Activated effector memory CD4-positive, alpha-beta T cell treated with Interleukin-2 at 50 U/mL for 16 hours (primary cell): ENCODE data around the gene AURKA.
"Not testable (repeated sequence)": the region's sequence is repeated elsewhere in the genome, so short reads cannot be mapped to it uniquely, and the experiment has no call there.

ENCODE experiments used
- DNase-seq: peaks from one replicate; pipeline ENCODE4 v3.0.0-alpha.2; 2020

AURKA gene

DNA sequence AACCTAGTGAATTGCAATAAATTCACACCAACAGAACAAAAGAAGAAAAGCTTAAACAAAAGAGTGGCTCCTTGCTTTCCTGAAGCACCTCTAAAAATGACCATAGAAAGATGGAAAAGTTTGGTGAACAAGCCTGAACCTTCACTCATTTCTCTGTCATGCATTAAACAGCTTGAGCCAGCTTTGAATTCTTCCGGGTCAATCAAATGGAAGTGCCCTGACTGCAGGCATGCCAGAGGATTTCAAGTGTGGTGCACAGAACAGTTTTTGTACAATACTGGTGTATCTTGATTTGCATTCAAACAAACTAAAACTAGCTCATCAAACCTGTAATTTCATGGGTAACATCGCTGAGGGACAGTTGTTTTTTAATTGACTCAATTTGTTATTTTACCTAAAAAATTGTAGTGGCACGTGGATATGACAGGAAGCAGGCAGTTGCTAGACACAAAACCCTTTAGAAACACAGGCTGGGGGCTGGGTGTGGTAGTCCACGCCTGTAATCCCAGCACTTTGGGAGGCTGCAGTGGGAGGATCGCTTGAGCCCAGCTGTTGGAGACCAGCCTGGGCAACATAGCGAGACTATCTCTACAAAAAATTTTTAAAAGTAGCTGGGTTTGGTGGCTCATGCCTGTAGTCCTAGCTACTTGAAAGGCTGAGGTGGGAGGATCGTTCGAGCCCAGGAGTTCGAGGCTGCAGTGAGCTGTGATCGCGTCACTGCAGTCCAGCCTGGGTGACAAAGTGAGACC, 29.1 kb upstream of the AURKA start:
- no peak for DNase-seq

DNA sequence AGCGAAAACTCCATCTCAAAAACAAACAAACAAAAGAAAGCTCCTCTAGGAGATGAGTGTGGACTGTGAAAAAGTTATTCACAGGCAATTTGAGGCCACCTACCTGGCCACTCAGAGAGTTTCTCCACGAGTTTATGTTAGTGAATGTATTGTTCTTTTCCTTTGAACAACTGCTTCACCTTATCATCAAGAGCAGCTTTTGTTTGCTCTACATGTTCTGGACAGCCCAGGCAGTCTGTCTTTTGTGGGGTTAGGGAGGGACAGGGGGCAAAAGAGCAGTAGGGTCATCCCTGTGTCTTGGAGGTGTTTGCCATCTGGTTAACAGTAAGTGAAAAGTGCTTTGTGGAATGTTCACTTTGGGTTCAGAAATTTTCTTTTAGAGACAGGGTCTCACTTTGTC, 28.0 kb upstream of the AURKA start:
- DNase-seq, result no peak

DNA sequence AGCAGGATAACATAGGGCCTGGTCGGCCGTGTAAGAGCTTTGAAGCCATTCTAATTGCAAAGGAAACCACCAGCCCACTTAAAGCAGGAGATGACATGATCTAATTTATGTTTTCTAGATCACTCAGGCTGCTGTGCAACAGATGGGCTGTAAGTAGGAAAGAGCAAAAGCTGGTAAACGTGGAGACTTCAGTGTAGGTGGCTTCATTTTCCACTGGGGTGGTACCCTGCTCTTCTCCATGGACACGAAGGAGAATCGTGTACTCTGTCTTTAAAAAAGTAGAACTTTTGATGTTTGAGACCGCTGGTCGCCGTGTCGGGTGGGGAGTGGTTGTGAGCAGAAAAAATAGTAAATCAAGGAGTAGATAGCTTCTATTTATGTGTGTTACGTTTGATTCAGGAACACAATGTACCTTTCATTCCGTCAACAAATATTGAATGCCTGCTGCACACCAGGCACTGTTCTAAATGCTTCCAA, 26.4 kb upstream of the AURKA start:
- DNase-seq, result no peak

DNA sequence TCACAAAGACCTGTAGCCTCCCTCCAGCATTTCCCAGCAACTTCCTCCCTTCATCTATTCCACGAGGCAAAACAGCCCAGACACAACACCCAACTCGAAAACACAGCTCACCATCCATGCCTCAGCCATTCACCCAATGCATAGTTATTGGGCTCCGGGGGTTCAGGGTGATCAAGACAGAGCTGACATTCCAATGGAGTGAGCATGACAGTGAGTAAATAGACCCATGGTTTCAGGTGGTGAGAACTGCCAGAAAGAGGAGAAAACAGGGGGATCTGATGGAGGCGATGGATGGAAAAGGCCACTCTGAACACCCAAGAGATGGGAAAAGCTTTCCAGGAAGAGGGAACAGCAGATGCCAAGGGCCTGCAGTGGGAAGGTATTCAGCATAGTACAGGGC, 25.9 kb upstream of the AURKA start:
- DNase-seq, result no peak

DNA sequence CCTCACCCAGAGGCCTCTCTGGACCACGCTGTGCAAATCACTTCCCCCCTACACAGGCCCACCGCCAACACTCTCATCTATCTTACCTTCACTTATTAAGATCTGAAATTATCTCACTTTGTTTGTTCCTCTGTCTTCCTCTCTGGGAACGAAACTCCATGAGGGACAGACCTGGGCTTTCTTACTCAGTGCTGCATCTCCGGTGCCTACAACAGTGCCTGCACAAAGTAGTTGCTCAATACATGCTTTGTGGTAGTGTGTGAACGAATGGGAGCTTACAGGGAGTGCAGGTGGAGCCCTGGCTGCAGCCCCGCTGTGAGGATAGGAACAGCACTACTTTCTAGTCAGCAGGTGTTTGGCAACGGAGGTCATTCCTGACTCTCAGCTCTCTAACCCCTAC, 25.4 kb upstream of the AURKA start:
- DNase-seq, result no peak

DNA sequence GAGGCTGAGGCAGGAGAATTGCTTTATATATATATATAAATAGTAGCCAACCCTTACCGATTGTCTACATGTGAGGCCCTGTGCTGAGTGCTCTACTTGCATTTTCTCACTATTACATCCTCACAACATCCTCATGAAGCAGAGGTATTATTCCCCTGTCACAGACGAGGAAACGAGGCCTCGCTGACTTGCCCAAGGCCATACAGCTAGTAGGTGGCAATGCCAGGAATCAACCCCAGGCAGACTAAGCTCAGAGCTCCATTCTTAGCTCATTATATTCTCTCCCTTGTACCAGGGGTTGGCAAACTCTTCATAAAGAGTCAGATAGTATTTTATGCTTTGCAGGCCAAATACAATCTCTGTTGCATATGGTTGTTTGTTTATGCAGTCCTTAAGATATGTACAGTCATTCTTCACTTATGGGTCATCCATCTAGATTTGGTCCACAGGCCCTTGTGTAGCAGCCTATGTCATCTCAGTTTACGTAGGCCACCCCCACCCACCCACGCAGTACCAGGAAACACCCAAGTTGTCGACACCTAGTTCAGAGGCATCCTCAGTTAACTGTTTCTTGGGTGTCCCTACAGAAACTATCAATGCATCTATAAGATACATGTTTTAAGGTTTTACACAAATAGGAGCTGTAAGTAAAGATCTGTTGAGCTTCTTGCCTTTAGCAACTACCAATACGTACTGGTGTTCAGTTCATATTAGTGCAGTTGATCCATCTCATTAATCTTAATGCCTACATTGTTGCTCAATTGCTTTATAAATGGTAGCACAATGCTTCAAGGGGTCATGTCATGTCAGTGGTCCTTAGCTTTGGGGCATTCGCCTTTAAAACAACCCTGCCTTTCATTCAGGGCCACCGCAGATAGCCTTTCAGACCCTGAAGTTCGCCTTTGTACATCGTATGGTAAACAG, 23.1 kb upstream of the AURKA start:
- no peak for DNase-seq

DNA sequence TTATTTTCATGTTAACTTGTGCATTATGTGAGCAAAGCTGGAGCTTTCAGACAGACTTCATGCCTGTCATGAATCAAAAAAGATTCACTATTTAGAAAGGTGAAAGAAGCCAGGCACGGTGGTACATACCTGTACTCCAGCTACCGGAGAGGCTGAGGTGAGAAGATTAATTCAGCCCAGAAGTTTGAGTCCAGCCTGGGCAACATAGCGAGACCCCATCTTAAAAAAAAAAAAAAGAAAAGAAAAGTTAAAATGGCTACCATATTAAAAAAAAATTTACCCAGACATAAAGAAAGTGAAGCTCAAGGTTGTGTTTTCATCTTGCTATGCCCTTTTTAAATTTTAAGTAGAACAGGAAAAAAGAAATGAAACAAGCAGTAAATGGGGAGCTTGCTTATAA, 20.9 kb upstream of the AURKA start:
- no peak for DNase-seq

DNA sequence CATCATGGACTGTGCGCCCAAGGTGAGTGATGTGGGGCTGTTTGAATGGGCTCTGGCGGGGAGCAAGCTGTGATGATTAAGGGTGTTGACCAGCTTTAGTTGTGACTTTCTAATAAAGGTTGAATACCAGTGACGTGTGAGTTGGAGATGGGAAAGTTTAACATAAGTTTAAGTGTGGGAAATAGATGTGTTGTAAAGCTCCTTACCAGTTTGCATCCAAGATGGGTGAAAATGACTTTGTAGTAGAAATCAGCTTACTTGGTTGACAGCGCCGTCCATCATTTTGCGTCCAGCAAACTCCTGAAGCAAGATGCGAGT, 20.4 kb upstream of the AURKA start:
- no peak for DNase-seq

DNA sequence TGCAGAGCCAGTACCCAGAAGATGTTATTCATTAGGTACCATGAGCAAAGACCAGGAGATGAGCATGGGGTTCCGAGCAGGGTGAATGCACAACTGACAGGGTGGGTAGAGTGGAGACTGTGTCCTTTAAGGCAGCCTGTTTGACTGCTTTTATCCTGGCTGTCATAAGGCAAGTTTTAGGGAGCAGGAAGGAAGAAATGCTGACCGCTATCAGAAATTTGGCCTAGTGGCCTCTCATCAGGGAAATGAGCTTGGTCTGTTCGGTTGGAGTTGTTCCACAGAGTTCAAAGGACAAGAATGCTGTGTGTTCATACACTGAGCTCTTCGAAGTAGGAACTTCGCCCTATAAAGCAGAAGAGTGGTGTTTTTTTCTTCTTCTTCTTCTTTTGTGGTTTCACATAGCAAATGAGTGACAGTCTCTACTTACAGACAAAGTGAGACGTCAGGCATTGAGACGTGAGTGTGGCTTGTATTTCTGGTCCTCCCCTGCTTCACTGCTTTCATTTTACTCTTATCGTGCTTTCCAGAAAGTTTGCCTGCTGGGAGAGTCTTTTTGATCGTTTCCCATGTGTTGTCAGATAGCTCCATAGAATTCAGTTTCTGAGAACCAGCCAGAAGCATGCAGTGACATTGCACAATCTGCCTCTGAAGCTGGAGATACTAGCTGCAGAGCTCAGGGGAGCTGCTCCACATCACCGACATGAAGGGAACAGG, 19.9 kb upstream of the AURKA start, which contains the start of gene CASS4:
TSS of gene CASS4 (plus strand) at position 502 of the 714 bp plus-strand sequence. CDS start at position 701, 199 bp downstream.
- no peak for DNase-seq

DNA sequence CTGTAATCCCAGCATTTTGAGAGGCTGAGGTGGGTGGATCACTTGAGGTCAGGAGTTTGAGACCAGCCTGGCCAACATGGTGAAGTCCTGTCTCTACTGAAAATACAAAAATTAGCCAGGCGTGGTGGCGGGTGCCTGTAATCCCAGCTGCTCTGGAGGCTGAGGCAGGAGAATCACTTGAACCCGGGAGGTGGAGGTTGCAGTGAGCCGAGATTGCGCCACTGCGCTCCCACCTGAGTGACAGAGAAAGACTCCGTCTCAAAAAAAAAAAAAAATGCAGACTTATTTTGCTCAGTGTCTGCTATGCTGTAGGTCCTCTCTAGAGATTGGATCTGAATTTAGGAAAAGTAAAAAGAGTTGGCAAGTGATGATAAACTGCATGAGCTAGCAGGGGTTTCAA, 19.3 kb upstream of the AURKA start:
- not testable (repeated sequence) for DNase-seq

DNA sequence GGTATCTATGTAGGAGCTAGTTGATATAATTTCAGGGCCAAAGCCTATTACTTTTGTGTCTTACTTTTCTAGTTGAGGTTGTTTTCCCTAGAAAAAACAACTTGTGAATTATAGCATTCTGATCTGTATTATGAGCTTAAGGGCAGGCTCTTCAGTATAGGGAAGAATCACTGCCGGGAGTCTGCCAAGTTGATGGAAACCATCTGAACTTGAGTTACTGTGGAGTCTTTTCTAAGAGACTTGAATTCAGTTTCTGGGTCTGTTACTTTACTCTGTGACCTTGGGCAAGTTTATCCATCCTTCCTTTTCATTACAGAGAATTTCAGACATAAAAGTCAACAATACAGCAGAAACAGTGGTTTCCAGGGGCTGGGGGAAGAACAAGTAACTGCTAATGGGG, 17.9 kb upstream of the AURKA start:
- no peak for DNase-seq

DNA sequence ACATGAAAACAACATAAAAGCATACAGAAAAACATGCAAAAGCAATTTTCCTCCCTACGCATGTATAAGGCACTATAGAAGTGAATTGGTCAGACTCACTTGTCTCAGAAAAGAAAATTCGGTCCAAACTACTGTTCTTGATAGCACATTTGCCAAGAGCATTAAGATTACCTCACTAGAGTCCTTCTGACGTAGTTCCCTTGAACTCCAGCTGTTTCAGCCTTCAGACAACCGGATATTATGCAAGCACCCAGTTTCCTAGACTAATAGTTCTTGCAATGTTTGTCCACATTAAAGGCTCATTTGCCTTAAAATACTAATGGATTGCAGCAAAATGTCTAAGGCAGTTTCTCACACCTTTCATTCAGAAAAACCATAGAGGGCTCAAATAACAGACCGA, 17.5 kb upstream of the AURKA start:
- no peak for DNase-seq

DNA sequence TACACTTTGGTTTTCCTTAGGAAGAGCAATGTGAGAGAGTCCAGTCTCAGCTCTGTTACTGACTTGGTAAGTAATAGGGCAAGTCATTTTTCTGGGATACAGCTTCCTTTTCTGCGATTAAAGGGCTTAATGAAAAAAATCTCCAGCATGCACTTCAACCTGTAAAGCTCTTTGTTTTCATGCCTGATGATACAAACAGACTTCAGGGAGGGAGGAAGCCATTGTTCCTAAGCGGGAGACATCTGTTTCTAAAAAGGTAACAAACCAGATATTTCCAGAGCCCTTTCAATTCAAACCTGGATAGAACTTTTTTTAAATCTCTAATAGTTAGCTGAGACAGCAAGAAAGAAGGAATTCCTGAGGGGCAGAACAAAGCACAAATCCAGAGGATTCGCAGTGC, 14.9 kb upstream of the AURKA start:
- no peak for DNase-seq

DNA sequence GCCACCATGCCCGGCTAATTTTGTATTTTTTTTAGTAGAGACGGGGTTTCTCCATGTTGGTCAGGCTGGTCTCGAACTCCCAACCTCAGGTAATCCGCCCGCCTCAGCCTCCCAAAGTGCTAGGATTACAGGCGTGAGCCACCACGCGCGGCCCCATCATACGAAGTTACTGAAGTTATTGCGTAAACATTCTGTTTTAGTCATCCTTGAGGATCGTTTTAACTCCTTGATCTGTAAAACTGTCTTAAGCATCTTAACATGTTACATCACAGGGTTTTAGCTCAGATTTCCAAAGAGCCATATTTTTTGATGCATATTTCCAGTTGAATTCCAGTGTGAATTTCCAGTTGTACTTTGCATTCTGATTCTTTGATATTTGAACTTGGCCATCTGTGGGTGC, 13.3 kb upstream of the AURKA start:
- not testable (repeated sequence) for DNase-seq

DNA sequence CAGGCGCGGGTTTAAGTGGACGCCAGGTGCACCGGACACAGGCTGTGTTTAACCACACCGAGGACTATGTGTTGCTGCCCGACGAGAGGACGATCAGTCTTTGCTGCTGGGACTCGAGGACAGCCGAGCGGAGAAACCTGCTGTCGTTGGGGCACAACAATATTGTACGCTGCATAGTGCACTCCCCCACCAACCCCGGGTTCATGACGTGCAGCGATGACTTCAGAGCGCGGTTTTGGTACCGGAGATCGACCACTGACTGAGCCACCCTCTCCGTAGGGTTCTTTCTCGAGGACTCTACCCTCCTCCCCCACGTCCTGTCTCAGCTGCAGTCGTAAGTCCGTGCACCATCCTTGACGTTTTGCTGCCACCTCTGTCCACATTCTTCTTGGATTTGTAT, 11.4 kb upstream of the AURKA start:
- DNase-seq, result no peak

DNA sequence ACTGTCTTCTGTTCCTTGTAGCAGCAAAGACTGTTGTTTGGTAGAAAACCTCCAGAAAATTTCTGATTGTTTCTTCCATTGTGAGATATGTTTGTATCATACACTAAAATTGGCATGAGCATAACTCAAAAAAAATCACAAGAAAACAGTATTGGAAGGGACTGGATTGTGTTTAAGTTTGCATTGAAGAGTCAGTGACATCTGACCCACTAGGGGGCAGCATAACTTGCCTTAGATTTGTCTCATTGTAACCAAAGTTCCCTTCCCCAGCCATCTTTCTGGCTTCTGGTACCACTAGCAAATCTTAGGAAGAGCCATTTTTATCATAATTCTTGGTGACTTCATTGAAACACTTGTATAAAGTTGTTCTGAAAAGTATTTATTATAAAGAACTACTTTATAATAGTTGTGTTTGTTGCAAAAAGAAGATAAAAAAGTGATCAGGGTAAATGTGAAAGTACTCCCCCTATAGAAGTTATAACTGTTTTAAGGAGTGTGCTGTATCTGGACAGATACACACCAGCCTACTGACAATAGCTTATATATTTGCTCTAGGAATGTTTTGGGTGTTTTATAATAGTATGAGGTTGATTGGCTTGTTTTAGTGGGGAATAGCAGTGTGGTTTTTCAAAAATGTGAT, 8.1 kb upstream of the AURKA start:
- DNase-seq, result no peak

DNA sequence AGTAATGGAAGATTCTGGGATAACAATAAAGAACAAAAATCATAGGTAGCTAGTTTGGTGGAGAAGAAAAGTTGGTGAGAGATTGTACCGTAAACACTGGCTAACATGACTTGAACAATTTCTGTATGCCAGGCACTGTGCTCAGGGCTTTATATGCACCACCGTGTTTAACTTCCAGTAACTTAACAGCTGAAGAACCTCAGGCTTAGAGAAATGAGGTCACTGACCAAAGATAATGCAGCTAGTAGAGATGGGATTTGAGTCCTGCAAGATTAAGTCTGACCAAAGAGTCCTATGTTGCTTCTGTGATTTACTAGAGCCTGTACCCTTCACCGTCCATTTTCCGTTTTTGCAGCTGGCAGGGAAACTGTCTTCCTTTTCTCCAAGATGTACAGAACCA, 3.2 kb upstream of the AURKA start:
- DNase-seq, result no peak

DNA sequence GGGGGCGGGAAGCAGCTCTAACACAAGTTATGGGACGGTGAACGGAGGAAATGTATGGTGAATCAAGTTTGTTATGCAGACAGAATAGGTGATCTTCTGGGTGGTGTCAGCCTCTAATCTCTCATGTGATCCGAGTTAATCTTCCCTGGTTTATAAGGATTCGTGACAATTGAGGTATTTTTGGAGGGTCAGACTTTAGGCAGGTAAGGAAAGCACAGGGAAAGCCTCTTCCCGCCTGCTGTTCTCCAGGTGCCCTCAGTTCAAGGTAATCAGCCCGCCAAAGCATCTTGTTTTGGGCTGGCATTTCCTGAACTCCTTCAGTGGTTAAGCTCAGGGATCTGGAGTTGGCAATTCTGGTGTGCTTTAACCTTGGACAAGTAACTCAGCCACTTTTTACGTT, 1.6 kb upstream of the AURKA start:
- no peak for DNase-seq

DNA sequence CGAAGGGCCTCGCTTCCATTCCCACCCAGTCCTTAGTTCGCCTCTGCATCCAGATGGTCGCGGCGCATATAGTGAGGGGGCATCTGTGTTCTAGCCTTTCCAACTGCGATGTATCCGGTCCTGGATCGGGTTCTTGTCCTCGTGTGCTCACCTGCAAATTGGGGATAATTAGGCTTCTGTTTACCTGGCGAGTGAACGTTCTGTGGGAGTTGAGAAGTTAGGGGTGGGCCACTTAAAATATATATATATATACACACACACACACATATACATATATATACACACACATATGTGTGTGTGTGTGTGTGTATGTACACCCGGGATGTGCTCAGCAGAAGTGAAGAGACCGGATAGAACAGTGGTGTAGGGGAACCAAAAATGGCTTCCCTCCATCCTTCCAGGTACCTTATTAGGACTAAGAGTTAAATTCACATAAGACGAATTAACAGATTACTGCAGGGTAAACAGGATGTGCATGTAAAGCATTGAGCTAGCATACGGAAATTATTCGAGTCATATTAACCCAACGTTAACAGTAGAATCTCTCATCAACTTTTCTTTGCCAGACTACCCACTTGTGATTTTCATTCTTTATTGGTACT, 967 bp upstream of the AURKA start:
- DNase-seq, result no peak

DNA sequence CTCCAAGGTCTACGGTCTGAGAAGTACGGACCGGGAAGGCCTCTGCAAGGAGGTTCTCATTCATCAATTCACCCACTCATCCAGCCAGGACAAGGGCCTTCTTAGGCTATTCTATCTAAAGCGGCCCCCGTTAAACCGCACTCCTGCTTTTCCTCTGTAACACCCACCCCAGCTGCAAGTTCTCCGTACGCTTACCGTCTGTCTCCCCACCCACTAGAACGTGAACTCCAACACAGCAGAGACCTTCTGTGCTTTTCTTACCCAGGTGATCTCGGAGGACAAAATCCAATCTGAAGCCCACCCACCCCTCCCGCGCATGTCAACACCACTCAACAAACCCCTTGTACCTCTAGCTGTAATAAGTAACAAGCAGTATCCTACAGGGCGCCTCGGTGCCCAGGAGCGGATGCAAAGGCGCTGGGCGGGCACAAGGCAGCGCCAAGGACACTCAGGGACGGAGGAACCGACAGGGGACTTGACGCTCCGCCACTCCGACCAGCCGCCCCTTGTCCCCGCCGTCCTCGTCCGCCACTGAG, 351 bp downstream of the AURKA start:
- no peak for DNase-seq

DNA sequence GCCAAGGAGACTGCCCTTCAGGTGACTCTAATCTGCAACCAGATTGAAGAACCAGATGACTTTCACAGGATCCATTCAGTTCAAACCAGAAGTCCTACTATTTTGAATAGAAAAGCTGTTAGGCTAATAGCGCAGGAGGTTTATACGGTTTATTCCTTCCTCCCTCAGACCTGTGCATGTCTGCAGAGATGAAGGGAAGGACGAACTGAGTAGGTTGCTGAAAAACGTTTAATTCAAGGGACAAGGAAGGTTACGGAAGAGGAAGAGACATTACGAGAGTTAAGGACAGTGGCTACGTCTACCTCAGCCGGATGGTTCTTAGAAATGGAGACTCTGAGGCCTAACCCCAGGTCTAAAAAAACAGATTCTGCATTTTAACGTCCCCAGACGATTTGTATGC, 978 bp downstream of the AURKA start:
- no peak for DNase-seq

DNA sequence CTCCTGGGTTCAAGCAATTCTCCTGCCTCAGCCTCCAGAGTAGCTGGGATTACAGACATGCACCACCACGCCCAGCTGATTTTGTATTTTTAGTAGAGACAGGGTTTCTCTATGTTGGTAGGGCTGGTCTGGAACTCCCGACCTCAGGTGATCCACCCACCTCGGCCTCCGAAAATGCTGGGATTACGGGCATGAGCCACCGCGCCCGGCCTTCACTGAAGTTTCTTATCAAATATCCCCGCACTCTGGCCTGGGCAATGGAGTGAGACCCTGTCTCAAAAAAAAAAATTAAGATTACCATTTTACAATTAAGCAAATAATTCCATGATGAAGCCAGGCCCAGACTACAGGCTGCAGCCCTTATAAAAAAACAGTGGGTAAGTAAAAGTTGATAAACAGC, 1.6 kb downstream of the AURKA start:
- not testable (repeated sequence) for DNase-seq
